GM19395 (cell line): Measurements from ENCODE around the gene CD14.
"Not testable (repeated sequence)": the region's sequence is repeated elsewhere in the genome, so short reads cannot be mapped to it uniquely, and the experiment has no call there.

Source experiments
- ATAC-seq: cut with Tn5 transposase; IDR thresholded peaks from one replicate; pipeline ENCODE4 v1.9.1; 2021; ENCODE audit warnings: mild to moderate bottlenecking, moderate library complexity; ENCODE audit not compliant: unreplicated experiment

CD14 gene

DNA sequence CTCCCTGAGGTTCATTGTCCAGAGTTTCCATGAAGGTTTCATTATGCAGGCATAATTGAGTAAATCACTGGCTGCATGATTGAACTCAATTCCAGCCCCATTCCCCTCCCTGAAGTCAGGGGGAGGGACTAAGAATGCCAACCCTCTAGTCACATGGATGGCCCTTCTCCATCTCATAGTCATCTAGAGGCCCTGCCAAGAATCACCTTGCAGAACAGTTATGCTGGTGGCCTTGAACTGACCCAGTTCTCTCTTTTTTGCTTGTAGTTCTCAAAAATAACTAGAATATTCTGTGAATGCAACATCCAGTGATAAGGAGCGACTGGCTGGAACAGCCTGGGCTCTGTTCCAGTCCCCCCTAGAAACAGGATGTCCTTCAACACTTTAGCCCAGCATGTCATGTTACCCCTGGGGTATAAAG lies 36.6 kb downstream of the CD14 start:
- ATAC-seq, result no peak

DNA sequence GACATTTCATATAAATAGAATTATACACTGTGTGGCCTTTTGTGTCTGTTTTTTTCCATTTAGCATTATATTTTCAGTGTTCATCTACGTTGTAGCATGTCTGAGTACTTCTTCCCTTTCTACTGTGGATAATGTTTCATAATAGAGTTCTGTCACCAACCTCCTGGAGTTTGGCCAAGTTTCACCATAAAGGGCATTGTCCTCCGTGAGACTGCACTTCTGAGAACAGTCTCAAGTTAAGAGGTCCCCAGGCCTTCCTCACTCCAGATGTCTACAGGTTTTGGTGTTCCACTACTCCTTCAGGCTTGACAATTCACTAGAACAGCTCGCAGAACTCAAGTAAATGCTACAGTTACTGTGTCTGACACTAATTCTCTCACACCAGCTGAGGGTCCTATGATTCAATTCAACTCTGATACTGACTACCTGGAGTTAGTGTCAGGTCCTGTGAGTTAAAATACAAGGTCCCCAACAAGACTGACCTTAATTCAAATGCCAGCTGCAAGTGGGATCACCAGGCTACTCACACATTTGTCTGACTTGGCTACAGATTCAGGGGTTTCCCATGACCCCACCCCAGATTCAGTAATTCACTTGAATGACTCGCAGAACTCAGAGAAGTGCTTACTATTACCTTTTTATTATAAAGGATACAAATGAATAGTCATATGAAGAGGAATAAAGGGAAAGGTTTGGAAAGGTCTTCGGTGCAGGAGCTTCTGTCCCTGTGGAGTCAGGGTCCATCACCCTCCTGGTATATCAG lies 37.3 kb downstream of the CD14 start:
- ATAC-seq, result no peak

DNA sequence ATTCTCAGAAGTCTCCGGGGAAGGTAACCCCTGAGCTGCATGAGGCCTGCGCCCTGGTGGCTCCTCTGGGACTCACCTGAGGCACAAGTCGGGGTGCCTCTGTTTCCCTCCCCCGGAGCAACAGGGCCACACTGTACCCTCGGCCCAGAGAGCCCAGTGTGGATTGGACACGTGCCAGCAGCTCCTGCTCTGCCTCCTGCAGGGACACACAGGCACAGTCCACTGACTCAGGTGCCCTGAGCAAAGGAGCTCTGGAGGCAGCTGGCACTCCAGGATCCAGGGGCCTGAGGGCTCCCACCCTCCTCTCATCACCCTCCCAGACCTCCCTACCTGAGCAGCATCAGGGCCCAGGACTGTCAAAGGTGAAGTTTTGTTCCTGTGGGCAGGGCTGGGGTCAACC lies 38.8 kb downstream of the CD14 start:
- no peak for ATAC-seq

DNA sequence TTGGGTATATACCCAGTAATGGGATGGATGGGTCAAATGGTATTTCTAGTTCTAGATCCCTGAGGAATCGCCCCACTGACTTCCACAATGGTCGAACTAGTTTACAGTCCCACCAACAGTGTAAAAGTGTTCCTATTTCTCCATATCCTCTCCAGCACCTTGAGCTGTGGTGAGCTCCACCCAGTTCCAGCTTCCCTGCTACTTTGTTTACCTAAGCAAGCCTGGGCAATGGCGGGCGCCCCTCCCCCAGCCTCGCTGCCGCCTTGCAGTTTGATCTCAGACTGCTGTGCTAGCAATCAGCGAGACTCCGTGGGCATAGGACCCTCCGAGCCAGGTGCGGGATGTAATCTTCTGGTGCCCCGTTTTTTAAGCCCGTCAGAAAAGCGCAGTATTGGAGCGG lies 39.9 kb downstream of the CD14 start:
- not testable (repeated sequence) for ATAC-seq

DNA sequence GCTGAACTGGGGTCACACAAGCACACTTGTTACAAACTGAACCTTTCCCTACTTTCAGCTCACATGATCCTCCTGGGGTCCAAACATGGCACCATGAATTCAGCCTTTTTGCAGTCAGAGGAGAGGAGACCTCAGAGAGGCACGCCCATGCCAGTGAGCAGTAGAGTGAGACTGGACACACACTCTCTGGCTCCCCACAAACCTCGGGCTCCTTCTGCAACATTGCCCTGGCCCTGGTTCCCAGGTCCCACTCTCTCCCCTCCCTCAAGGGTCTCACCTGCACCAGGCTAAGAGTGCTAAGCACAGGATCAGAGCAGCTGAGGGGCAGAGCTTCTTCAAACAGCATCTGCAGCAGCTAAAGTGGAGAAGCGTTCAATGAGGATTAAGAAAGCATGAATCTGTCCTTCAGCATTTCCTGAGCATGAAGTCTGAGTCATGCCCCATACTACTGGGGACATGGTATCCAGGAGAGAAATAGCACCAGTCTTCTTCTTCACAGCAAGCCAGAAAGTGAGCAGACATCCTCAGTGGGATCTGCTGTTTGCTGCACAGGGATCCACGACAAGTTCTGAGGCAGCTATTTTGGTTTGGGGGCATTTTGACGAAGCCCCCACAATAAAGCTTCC lies 41.1 kb downstream of the CD14 start:
- no peak for ATAC-seq

DNA sequence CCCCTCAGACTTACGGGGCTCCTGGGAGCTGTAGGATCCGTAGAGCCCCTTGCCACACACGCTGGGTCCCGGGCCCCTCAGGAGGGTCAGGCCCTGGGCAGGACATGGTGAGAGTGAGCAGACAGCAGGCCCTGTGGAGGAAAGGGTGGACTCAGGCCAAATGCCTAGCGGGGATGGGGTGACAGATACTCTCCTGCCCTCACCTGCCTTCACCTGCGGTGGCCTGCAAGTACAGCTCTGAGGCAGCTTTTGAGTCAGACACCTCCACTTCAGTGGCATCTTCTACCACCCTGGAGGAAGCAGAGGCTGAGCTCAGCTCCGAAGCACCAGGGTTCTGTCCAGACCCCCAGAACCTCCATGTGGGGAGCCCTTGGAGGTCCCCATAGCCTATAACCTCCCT lies 42.1 kb downstream of the CD14 start:
- no peak for ATAC-seq

DNA sequence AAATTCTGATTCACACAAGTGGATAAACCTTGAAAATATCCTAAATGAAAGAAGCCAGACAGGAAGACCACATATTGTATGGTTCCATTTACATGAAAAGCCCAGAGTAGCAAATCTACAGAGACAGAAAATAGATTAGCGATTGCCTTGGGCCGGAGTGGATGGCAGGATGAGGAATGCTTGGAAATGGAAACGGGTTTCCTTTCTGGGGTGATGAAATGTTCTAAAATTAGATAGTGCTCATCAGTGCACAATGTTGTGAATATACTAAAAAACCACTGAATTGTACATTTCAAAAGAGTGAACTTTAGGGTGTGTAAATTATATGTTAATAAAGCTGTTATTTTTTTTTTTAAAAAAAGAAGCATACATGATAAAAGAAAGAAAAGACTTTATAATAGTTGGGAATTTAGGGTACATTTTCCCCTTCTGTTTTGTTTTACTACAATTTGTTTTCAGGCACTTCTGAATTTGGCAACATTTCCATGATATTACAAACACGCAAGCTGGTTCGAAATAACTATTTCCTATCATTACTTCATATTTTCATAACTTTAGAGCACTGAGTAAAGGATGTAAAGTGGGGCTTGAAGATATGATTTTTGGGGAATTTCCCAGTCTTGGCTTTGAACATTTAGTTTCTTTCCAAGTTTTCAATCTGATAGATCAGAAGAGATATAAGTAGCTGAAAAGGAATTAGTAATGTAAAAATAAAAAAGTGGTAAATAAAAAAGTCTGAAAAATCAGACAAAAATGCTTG lies 44.5 kb downstream of the CD14 start:
- no peak for ATAC-seq

DNA sequence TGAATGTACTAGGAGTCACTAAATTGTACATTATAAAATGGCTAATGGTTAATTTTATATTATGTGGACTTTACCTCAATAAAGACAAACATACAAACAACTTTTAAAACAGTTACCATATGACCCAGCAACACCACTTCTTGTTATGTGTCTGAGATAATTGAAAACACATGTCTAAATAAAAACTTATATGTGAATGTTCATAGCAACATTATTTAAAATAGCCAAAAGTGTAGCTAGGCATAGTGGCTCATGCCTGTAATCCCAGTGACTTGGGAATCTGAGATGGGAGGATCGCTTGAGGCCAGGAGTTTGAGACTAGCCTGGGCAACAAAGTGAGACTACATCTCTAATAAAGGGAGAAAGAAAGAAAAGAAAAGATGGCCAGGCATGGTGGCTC lies 45.5 kb downstream of the CD14 start:
- ATAC-seq, result no peak
